Heart right ventricle (tissue), 16 donors: ENCODE measurements around the gene DSCAM. TPM values are rescaled to one million over a fixed set of nuclear protein-coding genes. Genes with fewer than 3 reads are reported as not detected.

Experiments used
- ATAC-seq, 8 donors: fragments of 200-7000 bp; cut with Tn5 transposase; one replicate each; pipeline ENCODE4 v1.9.1; 2020; ENCODE audit warnings: mild to moderate bottlenecking in 8 of 8, moderate library complexity in 8 of 8, moderate number of reproducible peaks in 1 of 8
- DNase-seq, 2 donors: peaks; one replicate each; pipeline ENCODE4 v3.0.0-alpha.2; 2020
- H3K27ac ChIP-seq, 10 donors: fragments of 200-600 bp; sonication (generic) in 2 of 10; one replicate each; pipeline versions ENCODE4 v1.5.0 to v1.8.0; 2020 to 2022; ENCODE audit warnings: mild to moderate bottlenecking in 3 of 10
- H3K27me3 ChIP-seq, 7 donors: fragments of 200-600 bp; one replicate each; pipeline ENCODE4 v1.8.0; 2021 to 2022; ENCODE audit warnings: mild to moderate bottlenecking in 2 of 7
- H3K36me3 ChIP-seq, 9 donors: fragments of 200-600 bp; sonication (generic) in 1 of 9; one replicate each; pipeline versions ENCODE4 v1.5.0 to v1.8.0; 2020 to 2022; ENCODE audit warnings: mild to moderate bottlenecking in 2 of 9
- H3K4me1 ChIP-seq, 9 donors: fragments of 200-600 bp; sonication (generic) in 1 of 9; one replicate each; pipeline versions ENCODE4 v1.5.0 to v1.8.0; 2020 to 2022; ENCODE audit warnings: mild to moderate bottlenecking in 4 of 9
- H3K4me3 ChIP-seq, 10 donors: fragments of 200-600 bp; sonication (generic) in 2 of 10; one replicate each; pipeline versions ENCODE4 v1.5.0 to v1.8.0; 2020 to 2022; ENCODE audit warnings: mild to moderate bottlenecking in 7 of 10, moderate library complexity in 2 of 10
- H3K9me3 ChIP-seq, 11 donors: fragments of 200-600 bp in 10 of 11; sonication (generic) in 2 of 11; one replicate each; pipeline versions ENCODE4 v1.5.0 to v1.8.0; 2013 to 2022; ENCODE audit warnings: mild to moderate bottlenecking in 2 of 11, control low read depth in 1 of 11, moderate library complexity in 1 of 11
- WGBS, 2 donors: extraction: QIAGEN DNeasy Blood & Tissue Kit; methylation state at CpG; one replicate each; pipeline ENCODE4 v1.1.7; 2013; ENCODE audit warnings: inconsistent platforms in 1 of 2; 5-methylcytosine and 5-hydroxymethylcytosine counted together
- intact Hi-C, 10 donors: fragments of 100-400 bp; cut with DNase I; formaldehyde crosslinking; loops; one replicate each; pipeline versions ENCODE4 v1.11.1 to v1.14.2; 2022
- polyA plus RNA-seq, 2 donors: library from polyadenylated mRNA; stranded (reverse); fragments of 200-250 nt; gene quantifications; one replicate each; pipeline ENCODE4 v1.2.3, GENCODE V29; 2013
- total RNA-seq, 10 donors: library from RNA; stranded (reverse); fragmentation: NEBNext Ultra II Directional in 3 of 10; extraction: Animal tissue kit (Norgen Biotek cat#: 25700) in 3 of 10; gene quantifications; one replicate each; pipeline versions ENCODE4 v1.2.1 to v1.2.4, GENCODE V29; 2021 to 2023
- TF ChIP-seq, protein P1 (sequence below), 9 donors: fragments of 200-600 bp; sonication (generic) in 2 of 9; IDR thresholded peaks; one replicate each; pipeline versions ENCODE4 v1.5.0 to v1.8.0; 2021 to 2022; ENCODE audit warnings: antibody characterized with exemption in 9 of 9, mild to moderate bottlenecking in 5 of 9, moderate library complexity in 1 of 9
- donor health status: Arrhythmogenic right ventricular cardiomyopathy.
- donor health status: ischemic (EF 13 %, LVEDD 7.1; RV severe dilation, severe dysfunction).
- donor health status: healthy with polysubstance abuse.
- donor health status: DM: no; HTN: yes; CAD: no.
- donor health status: DM: no; HTN: no; CAD: no.
- donor health status: ischemic (EF 25% LVEDD 6.9; RV normal size, moderate dysfunction).
- donor health status: ischemic (EF 25% LVEDD 5.7; RV mildly dilated, moderate dysfunction).
- donor health status: healthy.
- donor health status: DM: yes; HTN: yes; CAD: no.
- donor health status: Ischemic cardiomyopathy.
- donor health status: ischemic (EF 35%, LVEDD 5.7; RV mildly dilated, moderate dysfunction).
- donor health status: nonischemic (EF 11% LVEDD 7.7; RV severe dilation, severe dysfunction).
- donor health status: DM: yes; HTN: yes; CAD: no.
- donor health status: PGD.
- donor health status: ischemic (EF 29% LVEDD 5.4; RV normal size, mild dysfunction).
- donor health status: nonischemic (EF 23%, LVEDD 6.1; RV moderate dilation, normal function).

The DSCAM gene
- total and polyA plus RNA-seq, 12 donors = 0.03 to 0.04 TPM; not detected in 10

DNA sequence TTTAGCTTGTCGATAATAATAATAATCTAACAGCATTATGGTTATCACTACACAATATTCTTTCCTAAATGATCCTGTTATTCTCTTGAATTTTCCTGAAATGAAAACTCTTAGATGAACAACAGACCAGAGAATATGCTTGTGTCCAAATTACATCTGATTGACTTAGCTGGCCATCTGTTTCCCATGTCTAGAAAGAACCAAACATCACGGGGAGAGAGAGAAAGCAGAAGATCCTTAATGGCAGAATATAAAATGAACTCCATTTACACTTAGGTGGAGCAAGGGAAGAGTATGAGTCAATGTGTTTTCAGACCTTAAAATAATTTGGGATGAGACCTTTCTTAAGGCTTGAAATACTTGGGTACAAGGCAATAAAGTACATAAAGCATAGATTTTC, 162.2 kb downstream of the DSCAM start:
- TF ChIP-seq, protein P1, sequence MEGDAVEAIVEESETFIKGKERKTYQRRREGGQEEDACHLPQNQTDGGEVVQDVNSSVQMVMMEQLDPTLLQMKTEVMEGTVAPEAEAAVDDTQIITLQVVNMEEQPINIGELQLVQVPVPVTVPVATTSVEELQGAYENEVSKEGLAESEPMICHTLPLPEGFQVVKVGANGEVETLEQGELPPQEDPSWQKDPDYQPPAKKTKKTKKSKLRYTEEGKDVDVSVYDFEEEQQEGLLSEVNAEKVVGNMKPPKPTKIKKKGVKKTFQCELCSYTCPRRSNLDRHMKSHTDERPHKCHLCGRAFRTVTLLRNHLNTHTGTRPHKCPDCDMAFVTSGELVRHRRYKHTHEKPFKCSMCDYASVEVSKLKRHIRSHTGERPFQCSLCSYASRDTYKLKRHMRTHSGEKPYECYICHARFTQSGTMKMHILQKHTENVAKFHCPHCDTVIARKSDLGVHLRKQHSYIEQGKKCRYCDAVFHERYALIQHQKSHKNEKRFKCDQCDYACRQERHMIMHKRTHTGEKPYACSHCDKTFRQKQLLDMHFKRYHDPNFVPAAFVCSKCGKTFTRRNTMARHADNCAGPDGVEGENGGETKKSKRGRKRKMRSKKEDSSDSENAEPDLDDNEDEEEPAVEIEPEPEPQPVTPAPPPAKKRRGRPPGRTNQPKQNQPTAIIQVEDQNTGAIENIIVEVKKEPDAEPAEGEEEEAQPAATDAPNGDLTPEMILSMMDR (IDR thresholded peaks at IDR 0.05) = no peak
- intact Hi-C loops = no loop called here
- H3K4me3 ChIP-seq = no peak overlapping the region
- 89 to 92% methylated on average over 2 of the region's 2 CpGs for WGBS, 2 donors
- H3K27me3 ChIP-seq = peaks cover 0 to 5% (median 0%) of the 10 kb centered on the region in 7 donors
- DNase-seq (no peak), ATAC-seq (no peak)
- H3K36me3 ChIP-seq = no peaks in the 10 kb centered on the region
- H3K27ac ChIP-seq = no peak overlapping the region
- H3K4me1 ChIP-seq = peaks cover 0 to 1% (median 0%) of the 10 kb centered on the region in 9 donors
- H3K9me3 ChIP-seq = peaks cover 0 to 8% (median 0%) of the 10 kb centered on the region in 11 donors

DNA sequence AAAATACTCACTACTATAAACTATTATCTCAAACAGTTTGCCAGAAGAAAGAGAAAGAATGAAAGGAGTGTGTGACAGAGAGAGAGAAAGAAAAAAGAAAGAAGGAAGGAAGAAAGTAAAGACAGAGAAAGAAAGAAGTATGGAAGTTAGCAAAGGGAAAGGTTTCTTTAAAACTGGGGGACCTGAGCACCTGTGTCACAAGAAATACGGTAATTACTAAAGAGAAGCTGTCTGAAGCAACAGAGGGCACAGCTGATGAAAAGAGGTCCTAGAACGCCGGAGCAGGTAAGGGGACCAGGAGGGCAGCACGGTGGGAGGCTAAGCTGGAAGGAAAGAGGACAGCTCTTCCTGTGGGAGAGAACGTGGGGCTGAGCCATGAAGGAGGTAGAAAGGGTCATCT, 163.6 kb downstream of the DSCAM start:
- 73 to 75% methylated on average over 5 of the region's 5 CpGs for WGBS, 2 donors
- TF ChIP-seq, protein P1 (IDR thresholded peaks at IDR 0.05) = no peak
- Histone ChIP-seq H3K4me1 (no peaks in the 10 kb centered on the region), H3K27ac (no peak overlapping the region), H3K4me3 (no peak overlapping the region), H3K36me3 (no peaks in the 10 kb centered on the region), H3K27me3 (peaks cover 0 to 12% (median 0%) of the 10 kb centered on the region in 7 donors), H3K9me3 (peaks cover 0 to 8% (median 0%) of the 10 kb centered on the region in 11 donors)
- no peak for ATAC-seq
- no peak for DNase-seq
- intact Hi-C loops = no loop called here

DNA sequence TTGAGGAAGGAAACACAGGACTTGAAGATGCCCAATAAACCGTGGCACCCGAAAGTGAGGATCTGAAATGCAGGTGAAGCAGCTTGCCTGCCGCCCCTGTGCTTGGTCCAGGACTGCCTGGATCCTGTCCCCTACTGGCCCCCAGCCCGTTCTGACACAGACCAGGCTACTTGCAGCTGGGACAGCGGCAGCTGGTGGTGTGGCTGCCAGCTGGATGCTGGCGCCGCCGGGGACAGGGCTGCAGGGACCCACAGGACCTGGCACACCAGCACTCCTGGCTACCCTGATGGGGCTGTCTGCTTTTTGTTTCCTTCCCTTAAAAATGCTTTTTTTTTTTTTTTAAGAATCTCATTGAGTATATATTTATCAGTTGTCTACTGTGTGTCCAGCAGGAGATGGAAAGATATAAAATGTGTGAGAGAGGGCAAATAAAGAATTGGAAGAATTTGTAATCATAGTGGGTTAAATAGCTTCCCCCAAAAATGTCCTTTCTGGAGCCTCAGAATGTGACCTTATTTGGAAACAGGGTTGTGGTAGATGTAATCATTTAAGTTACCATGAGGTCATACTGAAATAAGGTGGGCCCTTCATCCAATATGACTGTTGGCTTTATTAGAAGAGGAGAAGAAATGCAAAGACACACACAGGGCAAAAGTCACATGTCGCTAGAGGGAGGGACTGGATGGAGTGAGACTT, 165.6 kb downstream of the DSCAM start:
- intact Hi-C loops = no loop called here
- peak; percentile 21 to 55 for DNase-seq
- Histone ChIP-seq H3K4me3 (no peak overlapping the region), H3K4me1 (no peaks in the 10 kb centered on the region), H3K27ac (no peak overlapping the region), H3K36me3 (no peaks in the 10 kb centered on the region), H3K27me3 (peaks cover 0 to 12% (median 0%) of the 10 kb centered on the region in 7 donors), H3K9me3 (peaks cover 0 to 8% (median 0%) of the 10 kb centered on the region in 11 donors)
- 37 to 58% methylated on average over 9 of the region's 9 CpGs for WGBS, 2 donors
- TF ChIP-seq, protein P1 (IDR thresholded peaks at IDR 0.05) = no peak
- peak in 7 of 8 donors; percentile 48 to 81 (median 72) for ATAC-seq

DNA sequence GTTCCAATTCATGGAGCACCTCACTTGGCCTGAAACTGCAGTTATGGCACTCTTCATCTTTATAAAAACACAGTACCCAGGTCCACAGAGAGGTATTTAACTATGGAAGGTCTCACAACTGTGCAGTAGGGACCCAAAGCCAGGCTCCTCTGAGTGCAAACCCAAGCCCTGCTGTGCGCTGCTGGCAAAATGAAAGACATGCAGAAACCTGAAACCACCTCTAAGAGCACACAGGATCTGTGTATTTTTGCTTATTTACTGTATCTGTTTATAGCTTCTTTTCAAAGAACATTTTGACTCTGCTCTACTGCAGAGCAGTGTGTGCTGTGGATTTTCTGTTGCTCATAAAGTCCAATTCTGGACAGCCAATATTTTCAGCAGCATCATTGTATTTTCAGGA, 166.6 kb downstream of the DSCAM start:
- TF ChIP-seq, protein P1 (IDR thresholded peaks at IDR 0.05) = no peak
- Histone ChIP-seq H3K27ac (no peak overlapping the region), H3K36me3 (no peaks in the 10 kb centered on the region), H3K4me1 (no peaks in the 10 kb centered on the region), H3K27me3 (peaks cover 0 to 12% (median 0%) of the 10 kb centered on the region in 7 donors), H3K9me3 (peaks cover 0 to 8% (median 0%) of the 10 kb centered on the region in 11 donors), H3K4me3 (no peak overlapping the region)
- intact Hi-C loops = no loop called here
- 89 to 91% methylated on average over 1 of the region's 1 CpG for WGBS, 2 donors
- DNase-seq = no peak
- ATAC-seq = no peak
